HL-60 (cell line): ENCODE results near the gene TRIM31.
A peak's percentile ranks its signal among the peaks of the same experiment; 100 is the strongest.

Experiments
- DNase-seq, 2 experiments: peaks; one replicate each; pipeline ENCODE4 v3.0.0-alpha.2; 2010 to 2020; ENCODE audit warnings: low read depth in 1 of 2, low spot score in 1 of 2
- H3K27ac ChIP-seq: fragments of 250-450 bp; sonication (Bioruptor Pico); replicated peaks from 2 replicates; pipeline ENCODE4 v1.5.1; 2020; ENCODE audit warnings: mild to moderate bottlenecking, moderate library complexity
- H3K27me3 ChIP-seq: fragments of 250-450 bp; sonication (Bioruptor Pico); 2 replicates; pipeline ENCODE4 v1.5.1; 2021; ENCODE audit warnings: mild to moderate bottlenecking, moderate library complexity; ENCODE audit not compliant: insufficient read depth, poor library complexity, severe bottlenecking
- H3K4me3 ChIP-seq: replicated peaks from 2 replicates; pipeline ENCODE4 v1.5.1; 2011; ENCODE audit warnings: mild to moderate bottlenecking, control low read depth, low read length; ENCODE audit not compliant: insufficient read depth
- CTCF ChIP-seq: IDR thresholded peaks from one replicate; pipeline ENCODE4 v1.5.1; 2011; ENCODE audit warnings: low read length, control low read depth, inconsistent platforms; ENCODE audit not compliant: insufficient read depth
- GABPA ChIP-seq: IDR thresholded peaks from 2 replicates; pipeline ENCODE4 v1.6.1; 2012; ENCODE audit warnings: low read depth
- POLR2AphosphoS5 ChIP-seq: IDR thresholded peaks from 2 replicates; pipeline ENCODE4 v1.6.1; 2012; ENCODE audit warnings: low read depth
- REST ChIP-seq: IDR thresholded peaks from 2 replicates; pipeline ENCODE4 v1.6.1; 2012; ENCODE audit warnings: low read depth; ENCODE audit not compliant: insufficient replicate concordance
- SPI1 ChIP-seq: IDR thresholded peaks from 2 replicates; pipeline ENCODE4 v1.6.1; 2012; ENCODE audit warnings: low read depth, mild to moderate bottlenecking, borderline replicate concordance

The TRIM31 gene

GRCh38 chr6:30130887-30131862, 18.3 kb upstream of the TRIM31 start:
- peak; percentile 60 to 76 for DNase-seq
- H3K4me3 ChIP-seq: no peak overlapping the region
- H3K27ac ChIP-seq: no peak overlapping the region
- H3K27me3 ChIP-seq: peaks cover 26% of the 10 kb centered on the region
- TF ChIP-seq CTCF (peak; percentile 99), GABPA (no peak)

- DNase-seq: no peak
- no peak for TF ChIP-seq REST
- no peak for TF ChIP-seq SPI1
- no peak for TF ChIP-seq POLR2AphosphoS5
- TF ChIP-seq CTCF: no peak
- TF ChIP-seq GABPA: no peak
- H3K27me3 ChIP-seq: peaks cover 23% of the 10 kb centered on the region
- no peak overlapping the region for H3K27ac ChIP-seq
- H3K4me3 ChIP-seq: no peak overlapping the region
Measured at GRCh38 chr6:30130179-30130679, 17.3 kb upstream of the TRIM31 start.

GRCh38 chr6:30129265-30130178, 16.6 kb upstream of the TRIM31 start:
- no peak for DNase-seq
- Histone ChIP-seq H3K4me3 (no peak overlapping the region), H3K27ac (no peak overlapping the region), H3K27me3 (peaks cover 23% of the 10 kb centered on the region)
- no peak for TF ChIP-seq REST
- no peak for TF ChIP-seq GABPA
- TF ChIP-seq POLR2AphosphoS5: no peak
- TF ChIP-seq CTCF: no peak
- TF ChIP-seq SPI1: no peak
